Heart left ventricle (tissue), 16 donors: ENCODE measurements around the gene BIN1. TPM values are rescaled to one million over a fixed set of nuclear protein-coding genes. Genes with fewer than 3 reads are reported as not detected.

Experiments
- ATAC-seq, 4 donors: fragments of 200-7000 bp; cut with Tn5 transposase; one replicate each; pipeline ENCODE4 v1.9.1; 2020 to 2022; ENCODE audit warnings: moderate library complexity in 4 of 4, mild to moderate bottlenecking in 3 of 4, moderate number of reproducible peaks in 1 of 4
- DNase-seq, 5 donors: peaks; one replicate each; pipeline ENCODE4 v3.0.0-alpha.2; 2020
- H3K27ac ChIP-seq, 12 donors: fragments of 200-600 bp; sonication (generic) in 4 of 12; one replicate each; pipeline versions ENCODE4 v1.5.0 to v1.8.0; 2016 to 2022; ENCODE audit warnings: mild to moderate bottlenecking in 2 of 12
- H3K27me3 ChIP-seq, 9 donors: fragments of 200-600 bp; sonication (generic) in 2 of 9; one replicate each; pipeline versions ENCODE4 v1.5.1 to v1.8.0; 2016 to 2022; ENCODE audit warnings: mild to moderate bottlenecking in 3 of 9
- H3K36me3 ChIP-seq, 9 donors: fragments of 200-600 bp; sonication (generic) in 2 of 9; one replicate each; pipeline versions ENCODE4 v1.5.0 to v1.8.0; 2018 to 2022; ENCODE audit warnings: mild to moderate bottlenecking in 2 of 9
- H3K4me1 ChIP-seq, 12 donors: fragments of 200-600 bp; sonication (generic) in 4 of 12; one replicate each; pipeline versions ENCODE4 v1.5.0 to v1.8.0; 2016 to 2022; ENCODE audit warnings: mild to moderate bottlenecking in 3 of 12
- H3K4me3 ChIP-seq, 12 donors: fragments of 200-600 bp; sonication (generic) in 4 of 12; one replicate each; pipeline versions ENCODE4 v1.5.0 to v1.8.0; 2017 to 2022; ENCODE audit warnings: mild to moderate bottlenecking in 9 of 12, moderate library complexity in 4 of 12
- H3K9me3 ChIP-seq, 12 donors: fragments of 200-600 bp; sonication (generic) in 4 of 12; one replicate each; pipeline versions ENCODE4 v1.5.0 to v1.8.0; 2016 to 2022; ENCODE audit warnings: mild to moderate bottlenecking in 1 of 12
- CTCF ChIP-seq, 12 donors: fragments of 200-600 bp; sonication (generic) in 4 of 12; IDR thresholded peaks; one replicate each; pipeline versions ENCODE4 v1.5.0 to v1.8.0; 2018 to 2022; ENCODE audit warnings: antibody characterized with exemption in 12 of 12, mild to moderate bottlenecking in 5 of 12
- POLR2A ChIP-seq, 2 donors: fragments of 450-650 bp; IDR thresholded peaks; one replicate each; pipeline ENCODE4 v1.6.1; 2017; ENCODE audit warnings: antibody characterized with exemption in 2 of 2, mild to moderate bottlenecking in 2 of 2, moderate library complexity in 2 of 2
- WGBS, 4 donors: extraction: QIAGEN DNeasy Blood & Tissue Kit in 2 of 4; methylation state at CpG; one replicate each; pipeline versions ENCODE4 v1.1.5 to v1.1.7; 2013 to 2018; 5-methylcytosine and 5-hydroxymethylcytosine counted together
- intact Hi-C, 10 donors: fragments of 100-400 bp; cut with DNase I; formaldehyde crosslinking; loops; one replicate each; pipeline versions ENCODE4 v1.11.1 to v1.14.2; 2022
- polyA plus RNA-seq, 2 donors: library from polyadenylated mRNA; stranded (reverse); fragments of 200-250 nt; gene quantifications; one replicate each; pipeline ENCODE4 v1.2.3, GENCODE V29; 2013
- total RNA-seq, 9 donors: library from RNA; depleted of rRNA in 2 of 9; stranded (reverse); fragments of >200 nt in 2 of 9; fragmentation: NEBNext Ultra II Directional in 3 of 9; extraction: Animal tissue kit (Norgen Biotek cat#: 25700) in 3 of 9; gene quantifications; one replicate each; pipeline versions ENCODE4 v1.1.0 to v1.2.4, GENCODE V29; 2016 to 2023
- donor health status: ischemic (EF 13 %, LVEDD 7.1; RV severe dilation, severe dysfunction).
- donor health status: healthy with polysubstance abuse.
- donor health status: DM: no; HTN: yes; CAD: no.
- donor health status: DM: no; HTN: no; CAD: no.
- donor health status: ischemic (EF 25% LVEDD 6.9; RV normal size, moderate dysfunction).
- donor health status: ischemic (EF 25% LVEDD 5.7; RV mildly dilated, moderate dysfunction).
- donor health status: healthy.
- donor health status: DM: yes; HTN: yes; CAD: no.
- donor health status: ischemic (EF 35%, LVEDD 5.7; RV mildly dilated, moderate dysfunction).
- donor health status: nonischemic (EF 11% LVEDD 7.7; RV severe dilation, severe dysfunction).
- donor health status: DM: yes; HTN: yes; CAD: no.
- donor health status: PGD.
- donor health status: ischemic (EF 29% LVEDD 5.4; RV normal size, mild dysfunction).
- donor health status: nonischemic (EF 23%, LVEDD 6.1; RV moderate dilation, normal function).

BIN1 gene
- total and polyA plus RNA-seq, 11 donors: 4.3 to 22.2 (median 15.6) TPM

GRCh38 chr2:127139766-127140165 is 32.8 kb upstream of the BIN1 start:
- Histone ChIP-seq H3K27me3 (peaks cover 0 to 16% (median 0%) of the 10 kb centered on the region in 9 donors), H3K4me1 (peaks cover 0 to 37% (median 8%) of the 10 kb centered on the region in 12 donors), H3K9me3 (peaks cover 0 to 5% (median 0%) of the 10 kb centered on the region in 12 donors), H3K4me3 (no peak overlapping the region), H3K36me3 (no peaks in the 10 kb centered on the region), H3K27ac (no peak overlapping the region)
- 66 to 79% (median 70%) methylated on average over 2 of the region's 2 CpGs for whole genome bisulfite sequencing, 4 donors
- ATAC-seq (no peak), DNase-seq (no peak)
- intact Hi-C loops: no loop called here
- TF ChIP-seq CTCF (IDR thresholded peaks at IDR 0.05): no peak
- no peak for TF ChIP-seq POLR2A (IDR thresholded peaks at IDR 0.05)

- Histone ChIP-seq H3K9me3 (peaks cover 0 to 5% (median 0%) of the 10 kb centered on the region in 12 donors), H3K4me1 (peaks cover 0 to 31% (median 0%) of the 10 kb centered on the region in 12 donors), H3K4me3 (no peak overlapping the region), H3K27me3 (peaks cover 0 to 16% (median 0%) of the 10 kb centered on the region in 9 donors), H3K27ac (no peak overlapping the region), H3K36me3 (no peaks in the 10 kb centered on the region)
- DNase-seq: no peak
- intact Hi-C loops: no loop called here
- TF ChIP-seq CTCF (IDR thresholded peaks at IDR 0.05) (no peak), POLR2A (IDR thresholded peaks at IDR 0.05) (no peak)
- WGBS, 4 donors: 86 to 93% (median 91%) methylated on average over 12 of the region's 12 CpGs
- ATAC-seq: no peak
These were observed 31.3 kb upstream of the BIN1 start for GRCh38 chr2:127138281-127138680.

DNA sequence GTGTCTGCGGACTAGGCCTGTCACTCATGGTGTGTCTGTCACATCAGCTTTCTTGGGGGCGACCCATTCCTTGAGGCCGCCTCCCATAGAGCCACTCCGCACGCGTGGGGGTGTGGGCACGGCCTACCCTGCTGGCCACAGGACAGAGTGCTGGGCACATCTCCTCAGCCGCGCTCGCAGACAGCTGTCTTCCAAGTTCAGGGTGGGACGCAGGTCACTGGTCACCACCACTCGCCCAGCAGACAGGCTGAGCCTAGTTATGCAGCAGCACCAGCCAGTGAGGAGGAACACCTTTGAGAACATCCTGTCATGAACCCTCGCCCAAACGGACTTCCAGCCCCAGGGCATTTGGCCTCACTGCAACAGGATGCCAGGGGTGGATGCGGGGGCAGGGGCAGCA is 30.8 kb upstream of the BIN1 start:
- H3K4me3 ChIP-seq: no peak overlapping the region
- TF ChIP-seq CTCF (IDR thresholded peaks at IDR 0.05): no peak
- no peak for TF ChIP-seq POLR2A (IDR thresholded peaks at IDR 0.05)
- H3K4me1 ChIP-seq: peaks cover 0 to 26% (median 0%) of the 10 kb centered on the region in 12 donors
- ATAC-seq: no peak
- no peak for DNase-seq
- peaks cover 0 to 5% (median 0%) of the 10 kb centered on the region in 12 donors for H3K9me3 ChIP-seq
- no peaks in the 10 kb centered on the region for H3K36me3 ChIP-seq
- peaks cover 0 to 16% (median 0%) of the 10 kb centered on the region in 9 donors for H3K27me3 ChIP-seq
- no peak overlapping the region for H3K27ac ChIP-seq
- intact Hi-C loops: no loop called here
- WGBS, 4 donors: 89 to 95% (median 92%) methylated on average over 7 to 15 of the region's 15 CpGs

DNA sequence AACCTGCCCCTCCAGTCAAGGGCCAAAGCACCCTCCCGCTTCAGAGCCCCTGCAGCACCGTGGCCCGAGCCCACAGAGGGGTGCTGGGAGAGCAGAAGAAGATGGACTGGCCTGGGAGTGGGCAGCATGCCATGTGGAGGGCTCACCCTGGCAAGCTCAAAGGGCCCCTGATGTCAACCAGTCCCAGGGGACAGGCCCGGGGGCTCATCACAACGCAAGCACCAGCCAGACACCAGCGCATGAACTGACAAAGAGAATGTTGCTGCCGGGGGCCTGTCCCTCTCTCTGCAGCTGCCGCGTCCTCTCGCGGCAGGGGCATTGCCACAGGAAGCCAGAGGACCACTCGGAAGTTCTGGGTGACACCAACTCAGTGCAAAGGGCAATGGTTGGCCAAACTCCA is 30.3 kb upstream of the BIN1 start:
- Histone ChIP-seq H3K27ac (no peak overlapping the region), H3K4me1 (peaks cover 0 to 26% (median 0%) of the 10 kb centered on the region in 12 donors), H3K27me3 (peaks cover 0 to 16% (median 0%) of the 10 kb centered on the region in 9 donors), H3K9me3 (peaks cover 0 to 5% (median 0%) of the 10 kb centered on the region in 12 donors), H3K36me3 (no peaks in the 10 kb centered on the region), H3K4me3 (no peak overlapping the region)
- WGBS, 4 donors: 89 to 95% (median 91%) methylated on average over 11 to 12 of the region's 12 CpGs
- intact Hi-C loops: no loop called here
- DNase-seq (no peak), ATAC-seq (no peak)
- TF ChIP-seq CTCF (IDR thresholded peaks at IDR 0.05): no peak
- no peak for TF ChIP-seq POLR2A (IDR thresholded peaks at IDR 0.05)
